HEK293 (cell line): Measurements from ENCODE around the gene BAG1.
A peak's percentile ranks its signal among the peaks of the same experiment; 100 is the strongest.

Experiments
- CTCF ChIA-PET: fragments of 350-600 bp; formaldehyde crosslinking; extraction: SDS; loops from one replicate; lab custom pipeline; 2021; ENCODE audit warnings: antibody characterized with exemption; lab: Yijun Ruan, JAX
- POLR2A ChIA-PET: fragments of 300-600 bp; formaldehyde crosslinking; extraction: SDS; loops from one replicate; lab custom pipeline; 2020; ENCODE audit warnings: antibody characterized with exemption, inconsistent platforms; lab: Yijun Ruan, JAX
- H3K27ac ChIP-seq: fragments of 200-500 bp; sonication (Bioruptor generic); 2 replicates; pipeline ENCODE4 v1.5.1; 2014; ENCODE audit warnings: low read depth, low read length, control low read depth, inconsistent platforms; ENCODE audit errors: extremely low read depth
- H3K36me3 ChIP-seq, 2 experiments: fragments of 200-500 bp in 1 of 2; sonication (Bioruptor generic) in 1 of 2; 1 replicate in 1 of 2; 2 replicates in 1 of 2; pipeline ENCODE4 v1.5.1; 2014 to 2017; ENCODE audit warnings: inconsistent platforms in 2 of 2, low read length in 2 of 2; ENCODE audit not compliant: control insufficient read depth in 2 of 2, insufficient read depth in 1 of 2
- H3K4me1 ChIP-seq: fragments of 200-500 bp; sonication (Bioruptor generic); 2 replicates; pipeline ENCODE4 v1.5.1; 2014; ENCODE audit warnings: mild to moderate bottlenecking, low read length, inconsistent platforms; ENCODE audit not compliant: control insufficient read depth, insufficient read depth
- H3K4me3 ChIP-seq: 2 replicates; pipeline ENCODE4 v1.5.1; 2011; ENCODE audit warnings: low read depth, mild to moderate bottlenecking, control low read depth, low read length, moderate library complexity
- H3K9me3 ChIP-seq: fragments of 200-500 bp; sonication (Bioruptor generic); 2 replicates; pipeline ENCODE4 v1.5.1; 2014; ENCODE audit warnings: low read depth, low read length, inconsistent platforms; ENCODE audit not compliant: control insufficient read depth, insufficient read depth
- CTCF ChIP-seq: fragments of 450-650 bp; formaldehyde crosslinking; IDR thresholded peaks from 2 replicates; pipeline ENCODE4 v1.5.1; 2016; ENCODE audit warnings: missing biosample characterization, missing genetic modification characterization
- EGR2 ChIP-seq: fragments of 450-650 bp; formaldehyde crosslinking; IDR thresholded peaks from 2 replicates; pipeline ENCODE4 v1.5.1; 2016; ENCODE audit warnings: low read depth, missing biosample characterization, missing genetic modification characterization
- KLF10 ChIP-seq: fragments of 450-650 bp; IDR thresholded peaks from 2 replicates; pipeline ENCODE4 v1.5.1; 2018; ENCODE audit warnings: missing biosample characterization, mild to moderate bottlenecking, missing genetic modification characterization
- KLF8 ChIP-seq: fragments of 450-650 bp; formaldehyde crosslinking; IDR thresholded peaks from 2 replicates; pipeline ENCODE4 v1.5.1; 2016; ENCODE audit warnings: missing biosample characterization, missing genetic modification characterization
- PRDM4 ChIP-seq: fragments of 450-650 bp; formaldehyde crosslinking; IDR thresholded peaks from 2 replicates; pipeline ENCODE4 v1.5.1; 2017; ENCODE audit warnings: missing biosample characterization, missing genetic modification characterization
- REPIN1 ChIP-seq: fragments of 450-650 bp; formaldehyde crosslinking; IDR thresholded peaks from 2 replicates; pipeline ENCODE4 v1.5.1; 2017; ENCODE audit warnings: missing biosample characterization, missing genetic modification characterization, low read depth
- SCRT2 ChIP-seq: fragments of 450-650 bp; formaldehyde crosslinking; IDR thresholded peaks from 2 replicates; pipeline ENCODE4 v1.5.1; 2016; ENCODE audit warnings: missing biosample characterization, missing genetic modification characterization
- SP2 ChIP-seq: fragments of 450-650 bp; formaldehyde crosslinking; IDR thresholded peaks from 2 replicates; pipeline ENCODE4 v1.5.1; 2016; ENCODE audit warnings: missing biosample characterization, missing genetic modification characterization
- TCF7L2 ChIP-seq: IDR thresholded peaks from 2 replicates; pipeline ENCODE4 v1.6.1; 2011; ENCODE audit warnings: low read depth, mild to moderate bottlenecking, inconsistent platforms, low read length, moderate library complexity, borderline replicate concordance
- ZBTB1 ChIP-seq: fragments of 450-650 bp; formaldehyde crosslinking; IDR thresholded peaks from 2 replicates; pipeline ENCODE4 v1.5.1; 2016; ENCODE audit warnings: missing biosample characterization, missing genetic modification characterization
- ZNF132 ChIP-seq: fragments of 450-650 bp; formaldehyde crosslinking; IDR thresholded peaks from 2 replicates; pipeline ENCODE4 v1.5.1; 2017; ENCODE audit warnings: missing biosample characterization, missing genetic modification characterization, borderline replicate concordance
- ZNF133 ChIP-seq: fragments of 450-650 bp; formaldehyde crosslinking; IDR thresholded peaks from 2 replicates; pipeline ENCODE4 v1.5.1; 2016; ENCODE audit warnings: missing biosample characterization, missing genetic modification characterization
- ZNF174 ChIP-seq: fragments of 450-650 bp; formaldehyde crosslinking; IDR thresholded peaks from 2 replicates; pipeline ENCODE4 v1.5.0; 2017; ENCODE audit warnings: missing biosample characterization, mild to moderate bottlenecking, missing genetic modification characterization
- ZNF211 ChIP-seq: fragments of 450-650 bp; formaldehyde crosslinking; IDR thresholded peaks from 2 replicates; pipeline ENCODE4 v1.5.1; 2016; ENCODE audit warnings: low read depth, missing biosample characterization, missing genetic modification characterization
- ZNF239 ChIP-seq: fragments of 450-650 bp; formaldehyde crosslinking; IDR thresholded peaks from 2 replicates; pipeline ENCODE4 v1.5.1; 2016; ENCODE audit warnings: missing biosample characterization, missing genetic modification characterization
- ZNF311 ChIP-seq: fragments of 450-650 bp; formaldehyde crosslinking; IDR thresholded peaks from 2 replicates; pipeline ENCODE4 v1.5.1; 2017; ENCODE audit warnings: missing biosample characterization, missing genetic modification characterization, borderline replicate concordance
- ZNF335 ChIP-seq: fragments of 450-650 bp; formaldehyde crosslinking; conservative IDR thresholded peaks from 2 replicates; pipeline ENCODE4 v1.5.1; 2016; ENCODE audit warnings: missing biosample characterization, missing genetic modification characterization
- ZNF341 ChIP-seq: fragments of 450-650 bp; formaldehyde crosslinking; IDR thresholded peaks from 2 replicates; pipeline ENCODE4; 2016; ENCODE audit warnings: low read depth, missing biosample characterization, missing genetic modification characterization
- ZNF354C ChIP-seq: fragments of 450-650 bp; formaldehyde crosslinking; IDR thresholded peaks from 2 replicates; pipeline ENCODE4 v1.5.1; 2016; ENCODE audit warnings: missing biosample characterization, missing genetic modification characterization, low read depth, borderline replicate concordance
- ZNF398 ChIP-seq: fragments of 450-650 bp; formaldehyde crosslinking; IDR thresholded peaks from 2 replicates; pipeline ENCODE4 v1.5.1; 2017; ENCODE audit warnings: missing biosample characterization, missing genetic modification characterization
- ZNF473 ChIP-seq: fragments of 450-650 bp; formaldehyde crosslinking; IDR thresholded peaks from 2 replicates; pipeline ENCODE4 v1.5.1; 2017; ENCODE audit warnings: missing biosample characterization, missing genetic modification characterization
- ZNF48 ChIP-seq: fragments of 450-650 bp; formaldehyde crosslinking; IDR thresholded peaks from 2 replicates; pipeline ENCODE4 v1.5.1; 2016; ENCODE audit warnings: missing biosample characterization, missing genetic modification characterization
- ZNF518A ChIP-seq: fragments of 450-650 bp; formaldehyde crosslinking; conservative IDR thresholded peaks from 2 replicates; pipeline ENCODE4 v1.5.1; 2016; ENCODE audit warnings: low read depth, missing biosample characterization, missing genetic modification characterization
- ZNF548 ChIP-seq: fragments of 450-650 bp; formaldehyde crosslinking; IDR thresholded peaks from 2 replicates; pipeline ENCODE4 v1.5.1; 2016; ENCODE audit warnings: missing biosample characterization, missing genetic modification characterization
- ZNF558 ChIP-seq: fragments of 450-650 bp; formaldehyde crosslinking; IDR thresholded peaks from 2 replicates; pipeline ENCODE4 v1.5.1; 2016; ENCODE audit warnings: missing biosample characterization, missing genetic modification characterization
- ZNF571 ChIP-seq: fragments of 450-650 bp; formaldehyde crosslinking; IDR thresholded peaks from 2 replicates; pipeline ENCODE4 v1.5.0; 2017; ENCODE audit warnings: missing biosample characterization, missing genetic modification characterization
- ZNF660 ChIP-seq: fragments of 450-650 bp; IDR thresholded peaks from 2 replicates; pipeline ENCODE4 v1.5.1; 2018; ENCODE audit warnings: missing biosample characterization, mild to moderate bottlenecking, missing genetic modification characterization
- ZNF664 ChIP-seq: fragments of 450-650 bp; formaldehyde crosslinking; IDR thresholded peaks from 2 replicates; pipeline ENCODE4 v1.5.1; 2016; ENCODE audit warnings: missing biosample characterization, missing genetic modification characterization
- ZNF701 ChIP-seq: fragments of 450-650 bp; formaldehyde crosslinking; IDR thresholded peaks from 2 replicates; pipeline ENCODE4 v1.5.1; 2016; ENCODE audit warnings: missing biosample characterization, missing genetic modification characterization
- ZNF747 ChIP-seq: fragments of 450-650 bp; formaldehyde crosslinking; IDR thresholded peaks from 2 replicates; pipeline ENCODE4 v1.5.1; 2016; ENCODE audit warnings: missing biosample characterization, missing genetic modification characterization

BAG1 gene

GRCh38 chr9:33287087-33287490 lies 22.6 kb upstream of the BAG1 start:
- ChIA-PET CTCF (interaction anchor here (0.6 to 2.2 kb wide), 25 partner anchors 9 to 741 kb away, joined by 3 to 18 read pairs (median 5); no protein-coding TSS in a partner anchor), POLR2A (no interaction called here)
- Histone ChIP-seq H3K9me3 (no peaks in the 10 kb centered on the region), H3K27ac (no peak overlapping the region), H3K4me3 (no peak overlapping the region), H3K36me3 (peaks cover 0 to 26% of the 10 kb centered on the region in 2 experiments; a peak in 2 of 3 replicates), H3K4me1 (no peaks in the 10 kb centered on the region)
- TF ChIP-seq ZNF664 (tag by site-specific recombination), result no peak
- no peak for TF ChIP-seq KLF10
- TF ChIP-seq ZNF133 (tag by site-specific recombination), result no peak
- no peak for TF ChIP-seq EGR2 (tag by site-specific recombination)
- TF ChIP-seq ZNF354C (tag by site-specific recombination), result no peak
- no peak for TF ChIP-seq ZNF341 (tag by site-specific recombination)
- no peak for TF ChIP-seq ZNF558
- TF ChIP-seq ZNF518A, result no peak
- 0 out of 2 replicates have a peak, but pooled peaks have one; percentile 56 for TF ChIP-seq ZNF660
- TF ChIP-seq SCRT2 (tag by site-specific recombination), result 0 out of 2 replicates have a peak, but pooled peaks have one; percentile 32
- TF ChIP-seq SP2 (tag by site-specific recombination), result no peak
- no peak for TF ChIP-seq REPIN1
- TF ChIP-seq PRDM4 (tag by site-specific recombination), result no peak
- no peak for TF ChIP-seq ZNF211 (tag by site-specific recombination)
- peak; percentile 64 for TF ChIP-seq ZNF335 (tag by site-specific recombination)
- no peak for TF ChIP-seq ZNF239 (tag by site-specific recombination)
- TF ChIP-seq ZNF548, result no peak
- TF ChIP-seq ZNF571 (tag by site-specific recombination), result no peak
- no peak for TF ChIP-seq ZNF398 (tag by site-specific recombination)
- TF ChIP-seq ZBTB1 (tag by site-specific recombination), result no peak
- TF ChIP-seq ZNF311, result no peak
- no peak for TF ChIP-seq ZNF747 (tag by site-specific recombination)
- no peak for TF ChIP-seq ZNF132 (tag by site-specific recombination)
- TF ChIP-seq ZNF174, result no peak
- no peak for TF ChIP-seq ZNF473
- TF ChIP-seq KLF8 (tag by site-specific recombination), result no peak
- TF ChIP-seq CTCF (tag by site-specific recombination), result peak; percentile 32; the same call in 1 of the 2 replicates
- TF ChIP-seq ZNF48, result no peak
- TF ChIP-seq TCF7L2, result no peak
- TF ChIP-seq ZNF701 (tag by site-specific recombination), result no peak
